SK-N-SH (cell line): Measurements from ENCODE around the gene WDR7.

ENCODE experiments used
- CTCF ChIP-seq: fragments of 200-600 bp; sonication (generic); IDR thresholded peaks from 2 replicates; pipeline ENCODE4 v1.6.1; 2017; ENCODE audit warnings: antibody characterized with exemption, mild to moderate bottlenecking, moderate library complexity
- EP300 ChIP-seq, 2 experiments: IDR thresholded peaks; 2 replicates each; pipeline versions ENCODE4 v1.4.0 to v1.6.1; 2012; ENCODE audit warnings: borderline replicate concordance in 1 of 2, low read depth in 1 of 2, low read length in 1 of 2
- USF2 ChIP-seq: fragments of 150-350 bp; IDR thresholded peaks from 2 replicates; pipeline ENCODE4 v1.6.1; 2017; ENCODE audit warnings: antibody characterized with exemption, low read length, low read depth, borderline replicate concordance

GRCh38 chr18:57030417-57030816 is 379.3 kb downstream of the WDR7 start:
- TF ChIP-seq USF2, result no peak
- TF ChIP-seq CTCF, result no peak
- no peak for TF ChIP-seq EP300 (IDR thresholded peaks at IDR 0.05; ENCODE audit: borderline replicate concordance in 1 of 2, low read depth in 1 of 2, low read length in 1 of 2)
